Heart right ventricle (tissue), 16 donors: ENCODE measurements around the gene SLC35E1. TPM values are rescaled to one million over a fixed set of nuclear protein-coding genes. Genes with fewer than 3 reads are reported as not detected.

Source experiments
- ATAC-seq, 8 donors: fragments of 200-7000 bp; cut with Tn5 transposase; one replicate each; pipeline ENCODE4 v1.9.1; 2020; ENCODE audit warnings: mild to moderate bottlenecking in 8 of 8, moderate library complexity in 8 of 8, moderate number of reproducible peaks in 1 of 8
- DNase-seq, 2 donors: peaks; one replicate each; pipeline ENCODE4 v3.0.0-alpha.2; 2020
- H3K27ac ChIP-seq, 10 donors: fragments of 200-600 bp; sonication (generic) in 2 of 10; one replicate each; pipeline versions ENCODE4 v1.5.0 to v1.8.0; 2020 to 2022; ENCODE audit warnings: mild to moderate bottlenecking in 3 of 10
- H3K27me3 ChIP-seq, 7 donors: fragments of 200-600 bp; one replicate each; pipeline ENCODE4 v1.8.0; 2021 to 2022; ENCODE audit warnings: mild to moderate bottlenecking in 2 of 7
- H3K36me3 ChIP-seq, 9 donors: fragments of 200-600 bp; sonication (generic) in 1 of 9; one replicate each; pipeline versions ENCODE4 v1.5.0 to v1.8.0; 2020 to 2022; ENCODE audit warnings: mild to moderate bottlenecking in 2 of 9
- H3K4me1 ChIP-seq, 9 donors: fragments of 200-600 bp; sonication (generic) in 1 of 9; one replicate each; pipeline versions ENCODE4 v1.5.0 to v1.8.0; 2020 to 2022; ENCODE audit warnings: mild to moderate bottlenecking in 4 of 9
- H3K4me3 ChIP-seq, 10 donors: fragments of 200-600 bp; sonication (generic) in 2 of 10; one replicate each; pipeline versions ENCODE4 v1.5.0 to v1.8.0; 2020 to 2022; ENCODE audit warnings: mild to moderate bottlenecking in 7 of 10, moderate library complexity in 2 of 10
- H3K9me3 ChIP-seq, 11 donors: fragments of 200-600 bp in 10 of 11; sonication (generic) in 2 of 11; one replicate each; pipeline versions ENCODE4 v1.5.0 to v1.8.0; 2013 to 2022; ENCODE audit warnings: mild to moderate bottlenecking in 2 of 11, control low read depth in 1 of 11, moderate library complexity in 1 of 11
- WGBS, 2 donors: extraction: QIAGEN DNeasy Blood & Tissue Kit; methylation state at CpG; one replicate each; pipeline ENCODE4 v1.1.7; 2013; ENCODE audit warnings: inconsistent platforms in 1 of 2; 5-methylcytosine and 5-hydroxymethylcytosine counted together
- intact Hi-C, 10 donors: fragments of 100-400 bp; cut with DNase I; formaldehyde crosslinking; loops; one replicate each; pipeline versions ENCODE4 v1.11.1 to v1.14.2; 2022
- polyA plus RNA-seq, 2 donors: library from polyadenylated mRNA; stranded (reverse); fragments of 200-250 nt; gene quantifications; one replicate each; pipeline ENCODE4 v1.2.3, GENCODE V29; 2013
- total RNA-seq, 10 donors: library from RNA; stranded (reverse); fragmentation: NEBNext Ultra II Directional in 3 of 10; extraction: Animal tissue kit (Norgen Biotek cat#: 25700) in 3 of 10; gene quantifications; one replicate each; pipeline versions ENCODE4 v1.2.1 to v1.2.4, GENCODE V29; 2021 to 2023
- TF ChIP-seq, protein P1 (sequence below), 9 donors: fragments of 200-600 bp; sonication (generic) in 2 of 9; IDR thresholded peaks; one replicate each; pipeline versions ENCODE4 v1.5.0 to v1.8.0; 2021 to 2022; ENCODE audit warnings: antibody characterized with exemption in 9 of 9, mild to moderate bottlenecking in 5 of 9, moderate library complexity in 1 of 9
- donor health status: Arrhythmogenic right ventricular cardiomyopathy.
- donor health status: ischemic (EF 13 %, LVEDD 7.1; RV severe dilation, severe dysfunction).
- donor health status: healthy with polysubstance abuse.
- donor health status: DM: no; HTN: yes; CAD: no.
- donor health status: DM: no; HTN: no; CAD: no.
- donor health status: ischemic (EF 25% LVEDD 6.9; RV normal size, moderate dysfunction).
- donor health status: ischemic (EF 25% LVEDD 5.7; RV mildly dilated, moderate dysfunction).
- donor health status: healthy.
- donor health status: DM: yes; HTN: yes; CAD: no.
- donor health status: Ischemic cardiomyopathy.
- donor health status: ischemic (EF 35%, LVEDD 5.7; RV mildly dilated, moderate dysfunction).
- donor health status: nonischemic (EF 11% LVEDD 7.7; RV severe dilation, severe dysfunction).
- donor health status: DM: yes; HTN: yes; CAD: no.
- donor health status: PGD.
- donor health status: ischemic (EF 29% LVEDD 5.4; RV normal size, mild dysfunction).
- donor health status: nonischemic (EF 23%, LVEDD 6.1; RV moderate dilation, normal function).

SLC35E1 gene
- total and polyA plus RNA-seq, 12 donors, result 20.8 to 29.0 (median 23.6) TPM

DNA sequence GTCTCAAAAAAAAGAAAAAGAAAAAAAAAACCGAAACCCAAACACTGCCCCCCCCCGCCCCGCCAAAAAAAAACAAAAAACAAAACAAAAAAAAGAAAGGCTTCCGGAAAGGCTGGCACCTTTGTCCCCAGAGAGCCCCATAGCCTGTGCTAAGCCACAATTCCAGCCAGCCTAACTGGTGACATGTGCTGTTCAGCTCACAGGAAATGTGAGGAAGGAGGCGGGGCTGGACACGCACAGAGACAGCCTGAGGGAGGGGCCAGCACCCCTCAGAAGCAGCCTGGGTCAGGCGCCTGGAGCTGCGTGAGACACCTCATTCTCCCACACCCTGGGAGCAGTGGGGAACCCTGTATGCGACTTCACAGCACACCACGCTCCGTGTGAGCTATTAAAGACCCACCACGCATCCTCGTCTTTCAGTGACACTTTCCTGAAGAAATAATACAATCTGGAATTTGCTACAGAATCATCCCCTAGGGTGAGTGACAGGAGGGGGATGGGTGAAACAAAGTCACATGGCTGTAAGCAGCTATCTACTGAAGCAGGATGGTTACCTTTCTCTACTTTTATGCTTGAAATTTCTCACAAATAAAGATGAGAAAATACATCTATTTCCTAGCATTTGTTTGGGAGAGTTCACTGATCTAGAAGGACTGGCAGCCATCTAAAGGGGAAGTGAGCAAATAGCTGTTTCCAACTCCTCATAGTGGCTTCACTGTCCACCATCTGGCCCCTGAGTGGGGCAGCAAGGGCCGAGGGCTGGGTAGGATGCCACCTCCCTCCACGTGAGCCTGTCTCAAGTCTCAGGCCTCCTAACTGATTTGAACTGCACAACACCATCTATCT lies 12.3 kb upstream of the SLC35E1 start:
- Histone ChIP-seq H3K36me3 (peaks cover 0 to 6% (median 0%) of the 10 kb centered on the region in 9 donors), H3K9me3 (no peaks in the 10 kb centered on the region), H3K27me3 (no peaks in the 10 kb centered on the region), H3K4me3 (peak overlapping the region in 6 of 10 donors; percentile 5 to 41 (median 24)), H3K4me1 (peaks cover 58 to 99% (median 85%) of the 10 kb centered on the region in 9 donors), H3K27ac (peak overlapping the region in 9 of 10 donors; percentile 17 to 83 (median 57))
- TF ChIP-seq, protein P1, sequence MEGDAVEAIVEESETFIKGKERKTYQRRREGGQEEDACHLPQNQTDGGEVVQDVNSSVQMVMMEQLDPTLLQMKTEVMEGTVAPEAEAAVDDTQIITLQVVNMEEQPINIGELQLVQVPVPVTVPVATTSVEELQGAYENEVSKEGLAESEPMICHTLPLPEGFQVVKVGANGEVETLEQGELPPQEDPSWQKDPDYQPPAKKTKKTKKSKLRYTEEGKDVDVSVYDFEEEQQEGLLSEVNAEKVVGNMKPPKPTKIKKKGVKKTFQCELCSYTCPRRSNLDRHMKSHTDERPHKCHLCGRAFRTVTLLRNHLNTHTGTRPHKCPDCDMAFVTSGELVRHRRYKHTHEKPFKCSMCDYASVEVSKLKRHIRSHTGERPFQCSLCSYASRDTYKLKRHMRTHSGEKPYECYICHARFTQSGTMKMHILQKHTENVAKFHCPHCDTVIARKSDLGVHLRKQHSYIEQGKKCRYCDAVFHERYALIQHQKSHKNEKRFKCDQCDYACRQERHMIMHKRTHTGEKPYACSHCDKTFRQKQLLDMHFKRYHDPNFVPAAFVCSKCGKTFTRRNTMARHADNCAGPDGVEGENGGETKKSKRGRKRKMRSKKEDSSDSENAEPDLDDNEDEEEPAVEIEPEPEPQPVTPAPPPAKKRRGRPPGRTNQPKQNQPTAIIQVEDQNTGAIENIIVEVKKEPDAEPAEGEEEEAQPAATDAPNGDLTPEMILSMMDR (IDR thresholded peaks at IDR 0.05), result no peak
- peak; percentile 56 to 90 (median 82) for ATAC-seq
- WGBS, 2 donors, result 8 to 13% methylated on average over 15 of the region's 15 CpGs
- peak; percentile 76 to 84 for DNase-seq
- intact Hi-C loops, result loop anchor here in 4 of 10 donors (5.0 kb wide), 1 partner anchor 43 kb away; the partner anchor contains the start of gene MED26 (in 4 of the 4)

DNA sequence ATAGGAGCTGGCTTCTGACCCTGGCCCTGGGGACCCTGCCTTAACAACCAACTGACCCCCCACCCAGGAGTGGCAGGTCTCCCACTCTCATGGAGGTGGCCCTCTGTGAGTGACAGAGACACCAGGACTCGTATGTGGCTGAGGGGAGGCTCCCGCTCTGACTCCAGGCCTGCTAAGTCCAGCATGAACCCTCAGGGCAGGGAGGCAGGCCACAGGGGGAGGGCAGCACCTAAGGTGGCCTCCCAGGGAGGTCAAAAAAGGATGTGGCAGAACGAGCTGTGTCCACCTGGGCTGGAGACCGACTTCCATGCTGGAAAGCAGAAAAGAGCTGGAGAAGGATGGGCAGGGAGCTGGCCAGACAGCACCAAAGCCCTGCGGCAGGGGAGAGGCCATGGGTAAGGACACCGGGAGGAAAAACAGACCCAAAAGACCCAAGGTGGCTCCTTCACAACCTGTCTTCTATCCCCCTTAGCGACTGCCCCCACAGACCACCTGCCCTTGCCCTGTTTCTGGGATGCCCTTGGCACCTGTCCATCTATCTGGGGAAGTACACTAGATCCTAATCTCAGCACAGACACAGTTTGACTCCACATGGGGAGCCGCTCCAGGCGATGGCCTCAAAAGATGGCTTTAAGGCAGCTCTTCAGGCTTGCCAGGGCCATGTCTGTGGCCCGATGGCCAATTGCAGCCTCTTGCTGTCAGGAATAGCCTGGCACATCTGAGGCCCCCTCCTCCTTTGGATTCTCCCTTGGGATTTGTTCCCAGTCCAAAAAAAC lies 10.5 kb upstream of the SLC35E1 start:
- Histone ChIP-seq H3K36me3 (peaks cover 0 to 22% (median 0%) of the 10 kb centered on the region in 9 donors), H3K9me3 (no peaks in the 10 kb centered on the region), H3K27me3 (no peaks in the 10 kb centered on the region), H3K4me1 (peaks cover 46 to 83% (median 70%) of the 10 kb centered on the region in 9 donors), H3K4me3 (no peak overlapping the region), H3K27ac (peak overlapping the region in 2 of 10 donors; percentile 45 to 83)
- intact Hi-C loops, result no loop called here
- 86% methylated on average over 10 of the region's 10 CpGs for WGBS, 2 donors
- DNase-seq (no peak), ATAC-seq (no peak)
- TF ChIP-seq, protein P1 (IDR thresholded peaks at IDR 0.05), result no peak

DNA sequence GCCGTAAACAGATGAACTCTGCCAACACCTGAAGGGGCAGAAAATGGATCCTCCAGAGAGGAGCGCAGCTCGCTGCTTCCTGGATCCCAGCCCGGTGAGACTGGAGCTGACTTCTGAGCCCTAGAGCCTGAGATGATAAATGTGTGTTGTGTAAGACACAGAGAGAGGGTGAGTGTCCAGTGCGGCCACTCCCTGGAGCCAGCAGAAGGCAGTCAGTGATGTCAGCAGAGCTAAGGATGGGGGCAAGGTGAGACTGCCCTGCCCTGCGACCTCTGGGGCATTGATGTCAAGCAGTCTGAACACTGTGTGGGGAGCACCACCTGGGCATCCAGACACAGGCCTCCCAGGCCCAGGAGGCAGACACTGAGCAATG lies 9.7 kb upstream of the SLC35E1 start:
- H3K27ac ChIP-seq, result peak overlapping the region in 8 of 10 donors; percentile 5 to 68 (median 48)
- TF ChIP-seq, protein P1 (IDR thresholded peaks at IDR 0.05), result no peak
- DNase-seq, result no peak
- no peak overlapping the region for H3K4me3 ChIP-seq
- no peaks in the 10 kb centered on the region for H3K27me3 ChIP-seq
- intact Hi-C loops, result no loop called here
- H3K36me3 ChIP-seq, result peaks cover 0 to 30% (median 3%) of the 10 kb centered on the region in 9 donors
- 82 to 92% methylated on average over 6 of the region's 6 CpGs for WGBS, 2 donors
- peaks cover 39 to 80% (median 67%) of the 10 kb centered on the region in 9 donors for H3K4me1 ChIP-seq
- H3K9me3 ChIP-seq, result no peaks in the 10 kb centered on the region
- ATAC-seq, result peak in 1 of 8 donors; percentile 7
